ENCODE data around the gene MTURN.

MTURN gene

DNA sequence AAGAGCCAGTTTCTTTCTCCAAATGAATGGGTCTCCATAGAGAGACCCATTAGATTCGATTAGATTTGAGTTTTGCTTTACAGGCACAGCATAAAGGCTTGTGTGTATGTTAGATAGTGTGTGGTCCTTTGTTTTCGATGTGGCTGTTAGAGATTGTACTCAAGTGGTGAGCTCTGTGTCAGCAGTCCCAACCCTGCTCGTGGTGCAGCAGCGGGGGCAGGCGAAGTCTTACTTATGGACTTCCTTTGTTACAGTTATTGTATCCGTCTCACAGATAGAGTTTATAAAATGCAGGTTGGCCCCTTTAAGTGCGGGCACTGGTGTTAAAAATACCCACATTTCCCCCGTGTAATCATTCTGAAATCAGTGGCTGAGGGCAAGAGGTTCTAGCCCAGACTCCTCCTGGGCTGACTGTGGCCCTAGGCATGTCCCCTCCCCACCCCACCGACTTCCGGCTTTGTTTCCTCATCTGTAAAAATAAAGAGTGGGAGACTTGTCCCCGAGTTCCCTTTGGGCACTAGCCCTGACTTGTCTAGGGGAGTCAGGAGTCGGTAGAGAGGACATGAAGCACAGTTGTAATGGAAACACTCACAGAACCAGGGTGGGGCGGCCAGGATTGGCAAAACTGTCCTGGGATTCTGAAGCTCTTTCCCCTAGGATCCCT lies 28.6 kb downstream of the MTURN start:
- DNase-seq: no peak

DNA sequence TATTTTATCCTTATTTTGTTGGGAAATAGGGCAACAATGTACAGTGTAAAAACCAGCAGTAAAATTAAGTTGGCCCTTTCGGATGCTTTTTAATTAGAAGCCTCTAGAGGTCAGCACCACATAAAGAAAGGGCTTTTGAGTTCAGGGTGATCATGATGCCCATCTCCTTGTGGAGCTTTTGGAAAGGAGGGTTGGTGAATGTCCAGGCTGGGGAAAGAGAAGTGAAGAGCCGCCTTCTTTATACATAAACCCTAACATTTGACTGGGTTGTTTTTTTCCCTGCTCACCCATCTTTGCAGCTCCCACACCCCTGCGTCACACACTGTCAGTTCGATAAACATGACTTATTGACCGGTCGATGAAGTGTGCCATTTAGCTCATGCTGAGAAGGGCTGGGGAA lies 29.8 kb downstream of the MTURN start:
- DNase-seq: peak; percentile 65

DNA sequence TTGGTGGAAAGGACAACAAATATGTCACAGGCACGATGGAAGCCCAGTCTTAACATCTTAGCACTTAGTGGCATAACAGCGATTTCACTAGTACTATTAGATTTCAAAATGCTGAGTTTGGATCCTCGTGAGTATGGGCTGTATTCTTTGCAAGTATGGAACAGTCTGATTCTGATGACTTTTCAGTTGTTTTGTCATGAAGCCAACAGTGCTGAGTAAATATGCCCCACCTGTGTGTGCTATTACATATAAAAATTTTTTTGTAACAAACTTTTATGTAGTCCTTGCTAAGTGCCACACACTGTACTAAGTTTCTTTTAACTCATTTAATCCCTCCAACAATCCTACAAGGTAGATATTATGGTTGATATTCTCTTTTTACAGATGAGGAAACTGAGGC lies 30.8 kb downstream of the MTURN start:
- DNase-seq: no peak

DNA sequence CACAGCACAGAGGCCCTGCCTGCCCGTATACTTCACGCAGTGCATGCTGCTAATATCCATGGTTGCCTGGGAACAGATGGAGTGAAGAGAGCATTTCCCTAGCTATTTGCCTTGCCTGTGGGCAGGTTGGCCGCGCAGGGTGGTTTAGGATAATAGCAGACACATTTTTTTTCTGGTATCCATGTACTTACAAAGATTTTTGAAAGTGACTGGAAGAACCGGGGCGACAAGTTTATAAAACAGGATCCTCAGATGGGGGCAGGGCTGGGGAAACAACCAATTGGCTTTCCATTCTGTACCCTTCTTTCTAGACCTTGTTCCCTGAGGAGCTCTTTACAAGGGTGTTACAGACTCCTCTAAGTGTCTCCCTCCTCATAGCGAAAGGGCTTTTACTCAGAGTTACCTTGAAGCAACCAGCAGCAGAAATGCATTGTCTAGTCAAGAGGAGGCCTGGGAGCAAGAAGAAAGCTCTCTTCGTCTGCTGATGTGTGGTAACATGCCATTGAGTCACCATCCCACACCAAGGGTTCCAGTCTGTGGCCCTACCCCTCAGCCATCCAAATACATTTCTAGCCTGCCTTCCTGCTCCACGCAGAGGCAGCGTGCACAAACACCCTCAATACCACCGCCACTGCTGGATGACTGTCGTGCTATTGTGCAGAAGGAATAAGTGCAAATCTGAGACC lies 31.5 kb downstream of the MTURN start:
- DNase-seq: no peak

DNA sequence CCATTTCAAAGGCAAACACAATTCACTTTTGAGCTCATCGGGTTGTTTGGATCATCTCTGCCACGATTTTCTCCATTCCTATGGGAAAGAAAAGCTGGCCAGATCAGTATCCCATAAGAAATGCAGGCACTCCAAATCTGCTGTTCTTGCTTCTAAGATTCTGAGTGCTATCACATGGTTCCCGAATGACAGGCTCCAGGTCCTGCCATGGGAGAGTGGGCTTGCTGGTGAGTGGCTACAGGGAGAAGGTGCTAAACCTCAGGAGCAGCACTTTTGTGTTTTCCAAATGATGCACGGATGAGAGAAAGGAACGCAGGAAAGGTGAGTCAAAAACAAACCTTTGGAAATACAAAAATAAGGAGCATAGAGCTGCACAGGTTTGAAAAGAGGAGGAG lies 32.1 kb downstream of the MTURN start:
- no peak for DNase-seq

DNA sequence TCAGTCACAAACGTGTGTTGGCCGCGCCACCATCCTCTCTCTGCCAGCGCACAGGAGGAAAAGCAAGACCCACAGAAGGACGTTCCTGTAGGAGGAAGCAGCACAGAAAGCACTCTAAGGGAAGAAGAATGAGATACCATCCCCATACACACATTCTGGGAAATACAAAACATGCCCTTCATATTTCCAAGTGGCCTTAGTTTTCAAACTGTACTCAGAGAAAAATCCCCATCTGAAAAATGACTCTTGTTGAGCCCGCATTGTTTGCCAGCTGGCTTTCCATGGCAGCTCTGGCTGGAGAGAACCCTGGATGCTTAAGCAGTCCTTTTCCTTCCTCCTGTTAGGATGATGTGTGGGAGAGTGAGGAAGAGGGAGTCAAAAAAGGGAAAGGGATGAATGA lies 33.1 kb downstream of the MTURN start:
- no peak for DNase-seq

DNA sequence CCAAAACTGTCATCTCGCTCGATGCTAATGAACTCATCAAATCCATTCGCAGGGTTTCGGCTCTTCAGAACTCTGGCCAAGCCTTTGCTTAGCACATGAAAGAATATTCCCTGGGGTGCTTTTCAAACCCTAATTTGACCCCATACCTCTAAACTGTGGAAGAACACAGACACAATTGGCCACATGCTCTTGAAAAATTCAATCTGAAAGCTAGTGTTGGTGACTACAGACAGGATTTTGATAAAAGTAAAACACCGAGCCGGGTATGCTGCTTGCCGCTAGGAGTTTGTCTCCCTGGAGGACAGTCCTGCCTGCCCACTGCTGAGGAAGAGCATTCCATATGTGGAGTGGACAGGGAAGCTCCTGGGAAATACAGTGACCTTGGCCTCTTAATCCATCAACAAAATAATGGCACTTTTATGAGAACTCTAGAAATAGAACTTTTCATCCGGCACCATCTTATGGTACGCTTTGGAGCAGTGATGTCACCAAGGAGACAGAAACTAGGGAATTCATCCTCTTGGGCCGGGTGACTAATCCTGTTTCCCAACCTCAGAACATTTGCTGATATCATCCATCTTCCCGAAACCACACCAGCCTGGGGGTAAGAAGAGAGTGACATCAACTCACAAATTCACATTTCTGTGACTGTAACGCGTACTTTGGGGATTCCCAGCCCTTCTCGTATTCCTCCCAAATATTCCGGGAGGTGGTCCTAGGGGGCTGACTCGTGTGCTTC lies 34.2 kb downstream of the MTURN start:
- peak; percentile 46 for DNase-seq

DNA sequence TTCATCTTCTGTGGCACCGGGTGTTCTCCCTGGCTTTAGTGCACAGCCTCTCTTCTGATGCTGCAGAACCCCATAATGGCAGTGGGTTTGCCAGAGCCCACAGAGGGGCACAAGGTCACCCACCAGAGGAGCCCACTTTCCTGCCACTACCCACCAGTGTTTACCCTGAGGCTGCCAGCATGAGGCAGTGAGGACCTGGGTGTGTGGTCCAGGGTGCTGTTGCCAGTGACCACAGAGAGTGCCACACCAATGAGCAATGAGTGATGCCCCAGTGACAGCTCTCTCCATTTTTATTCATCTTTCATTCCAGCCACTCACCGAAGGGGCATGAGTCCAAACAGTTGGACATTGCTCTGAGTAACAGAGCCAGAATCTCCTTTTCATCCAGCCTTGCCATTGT lies 34.8 kb downstream of the MTURN start:
- DNase-seq: no peak

DNA sequence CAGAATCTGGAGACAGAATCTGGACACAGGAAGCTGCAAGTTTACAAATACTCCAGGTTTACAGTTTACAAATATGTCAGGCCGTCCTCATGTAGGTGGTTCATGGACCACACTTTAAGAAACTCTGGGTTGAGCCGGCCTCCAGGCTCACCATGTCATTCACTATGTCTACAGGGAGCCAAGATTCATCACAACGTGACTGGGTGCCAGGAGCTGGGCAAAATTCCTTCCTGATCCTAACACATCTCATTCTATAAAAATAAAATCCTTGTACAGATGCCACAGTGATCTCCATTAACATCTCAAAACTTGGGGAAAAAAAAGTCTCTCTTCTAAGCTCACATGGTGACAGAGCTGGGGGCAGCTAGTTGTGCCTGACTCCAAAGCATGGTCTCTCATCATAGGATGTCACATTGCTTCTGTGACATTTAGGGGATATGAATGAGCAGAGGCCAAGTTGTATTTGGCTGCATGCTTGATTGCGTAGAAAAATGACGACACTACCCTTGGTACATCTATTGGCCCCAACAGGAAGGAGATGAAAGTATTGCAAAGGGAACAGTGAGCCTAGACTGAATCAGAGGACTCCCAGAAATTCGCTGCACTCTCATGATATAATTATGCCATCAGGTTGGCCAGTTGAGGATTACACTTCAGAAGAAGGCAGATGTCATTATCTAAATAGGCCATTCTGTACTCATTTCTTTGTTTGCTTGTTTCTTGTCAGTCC lies 35.9 kb downstream of the MTURN start:
- no peak for DNase-seq

DNA sequence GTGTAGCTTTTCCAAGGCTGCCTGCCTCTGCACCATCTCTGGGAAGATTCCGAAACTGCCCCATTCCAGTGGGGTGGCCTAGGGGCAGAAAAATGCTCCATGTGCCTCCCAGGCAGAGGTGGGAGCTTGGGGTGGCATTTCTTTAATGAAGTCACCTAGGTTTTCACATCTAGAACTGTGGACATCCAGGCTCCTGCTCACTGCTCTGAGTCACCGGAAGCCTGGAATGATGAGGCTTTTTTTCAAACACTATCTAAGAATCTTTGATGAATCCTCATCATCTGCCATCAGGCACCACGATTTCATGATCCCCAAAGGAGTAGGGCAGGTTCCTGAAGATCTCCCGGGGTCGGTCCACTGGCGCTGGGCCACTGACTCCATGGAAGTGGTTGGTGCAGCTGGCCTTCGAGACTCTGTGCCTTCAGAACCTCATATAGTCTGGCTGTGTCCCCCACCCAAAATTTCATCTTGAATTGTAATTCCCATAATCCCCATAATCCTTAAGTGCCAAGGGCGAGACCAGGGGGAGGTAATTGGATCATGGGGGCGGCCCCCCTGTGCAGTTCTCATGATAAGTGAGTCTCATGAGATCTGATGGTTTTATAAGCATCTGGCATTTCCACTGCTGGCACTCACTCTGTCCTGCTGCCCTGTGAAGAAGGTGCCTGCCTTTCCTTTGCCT lies 37.1 kb downstream of the MTURN start:
- no peak for DNase-seq

DNA sequence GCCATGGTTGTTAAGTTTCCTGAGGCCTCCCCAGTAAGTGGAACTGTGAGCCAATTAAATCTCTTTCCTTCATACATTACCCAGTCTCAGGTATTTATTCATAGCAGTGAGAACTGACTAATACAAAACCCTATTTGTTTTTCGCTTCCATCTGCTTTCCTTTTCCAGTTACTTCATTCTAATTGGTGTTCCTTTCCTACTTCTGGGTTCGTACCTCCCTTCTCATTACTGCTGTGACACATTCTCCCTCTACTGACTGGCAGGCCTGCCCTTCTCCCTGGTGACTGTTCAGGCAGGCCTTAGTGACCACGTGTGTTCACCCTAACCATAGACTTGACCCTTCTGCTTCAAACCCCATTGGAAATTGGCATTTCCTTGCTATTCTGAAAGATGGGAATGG lies 37.7 kb downstream of the MTURN start:
- peak; percentile 85 for DNase-seq

DNA sequence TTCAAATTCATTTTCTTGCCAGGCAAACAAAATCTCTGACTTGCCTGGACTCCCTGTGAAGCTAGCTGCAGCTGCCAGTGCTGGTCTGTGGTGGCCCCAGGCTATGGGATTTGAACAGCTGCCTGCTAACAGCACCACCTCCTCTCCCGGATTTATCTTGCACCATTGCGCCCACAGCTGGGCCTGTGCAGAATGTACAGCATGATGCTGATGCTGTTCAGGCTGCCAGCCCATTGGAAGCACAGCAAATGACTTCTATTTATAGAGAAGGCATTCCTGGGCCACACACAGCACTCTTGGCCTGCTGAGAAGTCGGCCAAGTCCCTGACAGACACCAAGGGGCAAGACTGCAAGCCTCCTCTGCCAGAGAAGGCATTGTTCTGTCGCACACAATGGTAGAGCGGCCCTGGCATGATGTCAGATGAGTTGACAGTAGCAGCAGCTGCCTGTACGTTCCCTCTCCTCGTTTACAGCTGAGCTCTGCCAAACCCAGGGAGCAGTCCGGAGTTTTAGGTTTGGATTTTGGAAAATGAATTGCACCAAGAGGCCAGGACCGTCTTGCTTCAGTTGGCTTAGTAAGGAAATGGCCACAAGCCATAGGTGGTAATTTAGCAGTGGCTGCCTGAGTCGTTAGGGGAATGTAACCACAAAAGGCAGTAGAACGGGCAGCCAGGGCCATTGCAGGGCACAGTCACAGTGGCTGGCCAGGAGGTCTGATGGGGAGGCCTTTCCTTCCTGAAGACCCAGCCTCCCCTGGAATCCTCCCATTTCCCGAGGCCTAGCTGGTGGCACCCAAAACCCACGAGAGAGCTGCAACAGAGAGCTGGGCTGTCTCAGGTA lies 38.5 kb downstream of the MTURN start:
- peak; percentile 100 for DNase-seq

DNA sequence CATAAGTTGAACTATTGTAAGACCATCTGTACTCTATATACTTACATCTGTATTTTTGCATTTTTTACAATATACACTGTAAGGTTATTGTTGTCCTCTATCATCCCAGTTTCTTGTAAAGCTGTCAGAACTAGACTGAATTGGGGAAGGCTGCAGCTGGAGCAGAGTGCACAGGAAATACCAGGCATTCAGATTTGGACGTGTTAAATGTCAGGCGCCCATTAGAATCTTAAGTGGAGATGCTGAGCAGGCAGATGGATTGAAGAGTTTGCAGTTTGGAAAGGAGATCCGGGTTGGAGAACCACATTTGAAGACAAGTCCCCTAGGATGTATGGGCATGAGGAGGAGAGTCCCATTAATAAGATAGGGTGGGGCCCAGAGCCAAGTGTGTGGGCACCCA lies 40.4 kb downstream of the MTURN start:
- DNase-seq: no peak

DNA sequence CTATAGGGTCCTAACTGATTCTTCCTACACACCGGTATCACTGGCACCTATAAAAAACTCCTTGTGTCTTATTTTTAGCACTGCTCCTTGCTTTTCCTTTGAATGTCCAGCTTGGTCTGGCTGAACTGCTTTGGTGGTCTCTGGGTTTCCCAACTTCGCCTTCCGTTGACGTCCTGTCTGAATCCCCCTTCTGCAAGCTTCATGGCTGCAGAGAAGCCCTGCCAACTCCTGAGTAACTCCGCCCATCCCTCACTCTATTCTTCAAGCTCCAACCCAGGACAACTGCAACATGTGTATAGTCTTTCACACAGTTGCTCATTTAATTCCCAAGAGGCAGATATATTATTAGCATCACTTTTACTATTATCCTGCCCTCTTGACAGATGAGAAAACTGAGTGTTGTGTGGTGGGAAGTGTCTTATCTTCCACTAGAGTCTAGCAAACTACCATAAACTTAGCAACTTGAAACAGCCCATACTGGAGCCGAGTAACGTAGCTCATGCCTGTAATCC lies 40.9 kb downstream of the MTURN start:
- DNase-seq: no peak

DNA sequence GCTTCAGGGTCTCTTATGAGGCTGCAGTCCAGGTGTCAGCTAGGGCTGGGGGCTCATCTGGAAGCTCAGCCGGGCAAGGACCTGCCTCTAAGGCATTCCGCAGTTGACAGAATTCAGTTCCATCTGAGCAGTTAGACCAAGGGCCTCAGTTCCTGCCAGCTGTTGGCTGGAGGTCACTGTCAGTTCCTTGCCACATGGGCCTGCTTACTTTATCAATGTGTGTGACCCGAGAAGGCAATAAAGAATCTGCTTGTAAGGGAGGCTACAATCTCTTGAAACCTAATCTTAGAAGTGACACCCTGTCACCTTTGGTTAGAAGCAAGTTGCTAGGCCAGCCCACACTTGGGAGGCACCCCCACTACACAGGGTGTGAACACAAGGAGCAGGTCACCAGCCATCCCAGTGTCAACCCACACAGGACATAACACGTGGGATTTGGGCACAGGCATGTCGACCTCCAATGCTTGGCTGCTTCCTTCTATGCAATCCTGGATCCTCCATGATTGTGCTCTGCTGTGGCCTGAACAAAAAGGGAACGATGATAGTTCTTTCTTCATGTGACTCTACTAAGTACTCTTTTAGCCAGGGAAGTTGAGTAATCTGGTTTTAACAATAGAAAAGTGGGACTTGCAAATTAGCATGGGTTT lies 41.8 kb downstream of the MTURN start:
- DNase-seq: no peak

DNA sequence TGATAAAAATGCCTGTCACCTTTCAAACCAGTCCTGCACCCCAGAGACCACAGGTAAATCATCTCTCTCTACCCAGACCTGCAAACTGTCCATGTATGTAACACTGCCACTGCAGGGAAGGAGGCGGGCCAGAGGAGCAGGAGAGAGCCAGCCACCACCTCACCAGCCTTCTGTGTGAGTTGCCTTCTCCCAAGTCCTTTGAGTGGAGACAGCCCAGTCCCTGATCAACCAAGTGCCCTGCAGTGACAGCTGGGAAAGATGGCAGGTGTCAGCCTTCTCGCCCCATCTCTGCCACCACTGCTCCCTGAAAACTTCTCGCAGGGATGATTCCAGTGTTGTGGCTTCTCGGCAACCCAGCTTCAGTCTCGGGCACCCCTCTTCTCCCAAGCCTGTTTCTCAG lies 42.4 kb downstream of the MTURN start:
- DNase-seq: no peak

DNA sequence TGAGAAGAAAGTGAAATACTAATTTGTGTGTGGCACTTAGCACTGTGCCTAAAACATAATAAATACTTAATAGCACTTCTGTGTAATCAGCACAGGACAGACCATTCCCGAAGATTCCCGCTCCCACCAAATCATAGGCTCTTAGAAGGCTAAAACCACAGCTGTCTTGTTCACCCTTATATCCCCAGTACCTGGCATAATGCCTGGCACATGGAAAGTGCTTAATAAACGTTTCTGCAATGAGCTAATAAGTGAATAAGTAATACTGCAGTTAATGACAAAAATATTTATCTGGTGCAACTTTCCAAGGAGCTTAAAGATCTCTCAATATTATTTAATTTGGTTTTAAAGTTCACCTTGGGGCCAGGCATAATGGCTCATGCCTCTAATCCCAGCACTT lies 43.2 kb downstream of the MTURN start:
- no peak for DNase-seq

DNA sequence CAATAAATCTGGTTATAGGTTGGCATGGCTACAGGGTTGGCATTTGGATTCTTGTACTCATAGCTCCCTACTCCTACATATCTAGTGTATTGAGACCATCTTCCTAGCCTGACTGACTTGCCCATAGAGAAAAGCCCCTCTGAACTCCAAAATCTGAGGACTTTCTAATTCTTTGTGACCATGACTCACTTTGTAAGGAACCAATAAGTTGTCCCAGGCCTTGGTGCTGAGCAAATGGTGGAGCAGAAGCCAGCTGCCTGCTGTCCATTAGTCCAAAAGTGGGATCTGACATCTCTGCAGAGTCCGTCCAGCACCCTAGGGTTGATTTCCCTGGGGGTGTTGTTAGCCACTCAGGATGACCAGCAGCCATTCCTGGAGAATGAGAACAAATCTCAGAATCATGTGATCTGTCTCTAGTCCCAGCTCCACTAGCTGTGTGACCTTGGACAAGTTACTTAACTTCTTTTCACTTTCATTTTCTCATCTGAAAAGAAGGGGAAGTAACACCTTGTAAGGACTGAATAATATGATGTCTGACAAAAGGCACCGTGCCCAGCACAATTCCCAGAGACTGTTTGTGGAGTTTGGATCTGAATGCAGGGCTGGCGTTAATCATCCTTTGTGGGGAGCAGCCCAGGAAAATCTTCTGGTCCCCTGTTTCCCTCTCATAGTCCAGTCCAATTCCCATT lies 44.1 kb downstream of the MTURN start:
- no peak for DNase-seq

DNA sequence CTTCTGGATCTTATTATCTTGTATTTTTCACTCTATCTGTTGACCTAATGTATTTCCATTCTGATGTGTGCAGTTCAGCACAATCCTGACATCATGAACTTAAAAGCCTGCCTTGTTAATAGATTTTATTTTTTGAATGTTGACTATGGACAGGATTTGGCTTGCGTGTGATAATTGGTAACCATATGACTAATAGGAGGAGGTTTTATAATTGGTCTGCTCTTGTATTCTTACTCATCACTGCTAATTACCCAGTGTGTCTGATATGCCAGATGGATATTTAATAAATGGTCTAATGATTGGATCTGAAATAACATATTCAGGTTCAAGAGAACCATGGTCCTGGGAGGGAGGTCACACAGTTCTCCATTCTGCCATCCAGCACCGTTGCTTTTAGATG lies 45.9 kb downstream of the MTURN start:
- DNase-seq: peak; percentile 95

DNA sequence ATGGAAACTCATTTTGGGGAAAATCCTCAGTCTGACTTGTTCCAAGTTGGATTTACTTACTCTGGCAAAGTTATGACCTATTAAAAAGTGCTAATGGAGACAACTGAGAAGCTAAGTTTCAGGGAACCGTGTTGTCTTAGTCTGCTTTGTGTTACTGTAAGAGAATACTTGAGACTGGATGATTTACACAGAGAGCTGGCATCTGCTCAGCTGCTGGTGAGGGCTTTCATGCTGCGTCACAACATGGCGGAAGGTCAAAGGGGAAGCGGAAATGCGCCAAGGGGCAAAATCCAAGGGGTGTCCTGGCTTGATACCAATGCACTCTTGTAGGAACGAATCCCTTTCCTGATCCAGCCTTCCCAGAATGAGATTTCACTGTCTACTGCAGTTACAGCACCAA lies 46.4 kb downstream of the MTURN start:
- peak; percentile 86 for DNase-seq

Measured in NCI-H446 treated with DMSO at 0.1 percent for 48 hours (cell line).